Body of pancreas (tissue), 4 donors: ENCODE results near the gene CLDN15.

Experiments used
- POLR2A ChIP-seq, 3 donors: fragments of 450-650 bp; IDR thresholded peaks; one replicate each; pipeline ENCODE4 v1.6.1; 2016; ENCODE audit warnings: antibody characterized with exemption in 3 of 3, mild to moderate bottlenecking in 2 of 3
- TF ChIP-seq, protein P1 (sequence below), 7 experiments: fragments of 450-650 bp in 4 of 7; fragments of 200-600 bp in 3 of 7; sonication (generic) in 3 of 7; IDR thresholded peaks; one replicate each; pipeline ENCODE4 v1.5.1; 2016 to 2019; ENCODE audit warnings: antibody characterized with exemption in 7 of 7

DNA sequence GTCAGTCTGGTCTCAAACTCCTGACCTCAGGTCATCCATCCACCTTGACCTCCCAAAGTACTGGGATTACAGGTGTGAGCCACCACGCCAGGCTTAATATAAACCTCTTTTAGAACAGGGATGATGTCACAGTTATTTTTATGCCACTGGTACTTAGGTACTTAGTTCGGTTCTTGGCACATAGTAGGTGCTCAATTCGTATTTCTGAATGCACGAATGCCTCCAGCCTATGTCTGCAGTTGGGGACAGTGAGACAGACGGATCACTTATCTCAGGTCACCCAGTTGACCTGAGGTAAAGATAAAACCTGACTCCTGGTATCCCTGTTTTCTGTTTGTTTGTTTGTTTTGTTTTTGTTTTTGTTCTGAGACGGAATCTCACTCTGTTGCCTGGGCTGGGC, 51.4 kb downstream of the CLDN15 start:
- no peak for TF ChIP-seq POLR2A (IDR thresholded peaks at IDR 0.05)
- TF ChIP-seq, protein P1, sequence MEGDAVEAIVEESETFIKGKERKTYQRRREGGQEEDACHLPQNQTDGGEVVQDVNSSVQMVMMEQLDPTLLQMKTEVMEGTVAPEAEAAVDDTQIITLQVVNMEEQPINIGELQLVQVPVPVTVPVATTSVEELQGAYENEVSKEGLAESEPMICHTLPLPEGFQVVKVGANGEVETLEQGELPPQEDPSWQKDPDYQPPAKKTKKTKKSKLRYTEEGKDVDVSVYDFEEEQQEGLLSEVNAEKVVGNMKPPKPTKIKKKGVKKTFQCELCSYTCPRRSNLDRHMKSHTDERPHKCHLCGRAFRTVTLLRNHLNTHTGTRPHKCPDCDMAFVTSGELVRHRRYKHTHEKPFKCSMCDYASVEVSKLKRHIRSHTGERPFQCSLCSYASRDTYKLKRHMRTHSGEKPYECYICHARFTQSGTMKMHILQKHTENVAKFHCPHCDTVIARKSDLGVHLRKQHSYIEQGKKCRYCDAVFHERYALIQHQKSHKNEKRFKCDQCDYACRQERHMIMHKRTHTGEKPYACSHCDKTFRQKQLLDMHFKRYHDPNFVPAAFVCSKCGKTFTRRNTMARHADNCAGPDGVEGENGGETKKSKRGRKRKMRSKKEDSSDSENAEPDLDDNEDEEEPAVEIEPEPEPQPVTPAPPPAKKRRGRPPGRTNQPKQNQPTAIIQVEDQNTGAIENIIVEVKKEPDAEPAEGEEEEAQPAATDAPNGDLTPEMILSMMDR (IDR thresholded peaks at IDR 0.05): no peak
